Renal cortical epithelial cell (primary cell): ENCODE results near the gene TARBP1. TPM values are rescaled to one million over a fixed set of nuclear protein-coding genes. Genes with fewer than 3 reads are reported as not detected.

Experiments
- DNase-seq: peaks from one replicate; pipeline ENCODE4 v3.0.0-alpha.2; 2011; ENCODE audit warnings: low read depth
- total RNA-seq: library from RNA; depleted of rRNA; stranded (reverse); fragments of >200 nt; gene quantifications from 2 replicates; pipeline ENCODE4 v1.2.3, GENCODE V29; 2014

TARBP1 gene
- total RNA-seq, 1 donor from 2014 or later, result 20.6 TPM

DNA sequence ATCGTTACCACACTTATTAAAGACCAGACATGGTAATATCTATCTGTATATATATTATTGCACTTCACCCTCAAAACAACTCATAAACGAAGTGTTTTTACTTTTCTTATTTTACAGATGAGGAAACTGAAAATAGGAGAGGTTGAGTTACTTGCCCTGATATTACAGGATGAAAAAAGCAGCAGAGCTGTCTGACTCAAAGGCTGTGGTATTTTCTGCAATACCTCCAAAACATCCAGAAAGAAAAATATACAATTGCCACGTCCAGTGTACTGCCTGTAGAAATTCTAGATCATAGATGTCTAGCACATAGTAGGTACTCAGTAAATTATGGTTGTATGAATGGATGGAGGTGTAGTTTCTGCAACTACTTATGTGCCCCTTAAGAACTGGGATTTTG is 5.2 kb upstream of the TARBP1 start:
- no peak for DNase-seq

DNA sequence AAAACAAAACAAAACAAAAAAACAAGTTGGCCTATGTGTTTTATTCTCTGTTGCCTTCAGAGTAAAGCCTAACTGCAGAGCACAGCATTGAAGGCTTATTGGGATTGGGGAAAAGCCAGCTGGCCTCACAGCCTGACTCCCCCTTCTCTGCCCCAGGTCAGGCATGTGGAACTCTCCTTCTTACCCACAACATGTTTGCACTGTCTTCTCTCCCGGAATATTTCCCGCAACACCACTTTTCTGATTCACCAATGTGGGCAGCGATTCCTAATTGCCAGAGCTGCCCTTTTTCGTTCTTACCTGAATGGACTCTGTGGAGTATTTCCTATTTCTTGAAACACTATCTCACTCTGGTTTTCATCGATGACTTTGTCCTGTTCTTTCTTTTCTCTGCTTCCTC is 2.8 kb upstream of the TARBP1 start:
- peak; percentile 68 for DNase-seq

DNA sequence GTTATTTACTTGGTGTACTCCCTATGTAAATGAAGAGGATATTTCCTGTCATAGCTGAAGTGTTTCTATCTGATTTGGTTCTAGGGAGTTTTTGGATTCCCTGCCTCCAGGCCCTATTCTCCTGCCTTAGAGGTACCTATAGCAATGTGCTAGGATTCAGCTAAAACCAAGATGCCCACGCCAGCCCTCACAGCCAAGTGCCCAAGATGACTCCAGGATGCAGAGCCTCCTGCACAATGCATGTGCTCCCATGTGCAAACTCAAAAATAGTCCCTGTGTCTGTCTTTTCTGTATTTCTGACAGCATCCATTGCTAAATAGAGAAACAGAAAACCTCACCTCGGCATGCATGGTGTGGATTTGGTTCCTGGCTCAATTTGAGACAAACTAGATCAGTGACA is 887 bp upstream of the TARBP1 start:
- DNase-seq, result no peak

DNA sequence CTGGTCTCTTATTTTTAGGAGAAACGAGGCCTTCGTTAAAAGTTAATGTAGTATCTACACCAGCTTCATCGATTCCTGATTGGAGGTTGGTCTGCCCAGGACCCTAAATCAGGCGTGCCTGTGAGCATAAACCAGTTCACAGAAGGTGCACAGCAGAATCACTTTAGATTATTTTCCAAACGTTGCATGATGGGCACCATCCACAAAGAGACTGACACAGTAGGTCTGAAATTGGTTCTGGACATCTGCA is 256 bp upstream of the TARBP1 start:
- DNase-seq, result no peak

DNA sequence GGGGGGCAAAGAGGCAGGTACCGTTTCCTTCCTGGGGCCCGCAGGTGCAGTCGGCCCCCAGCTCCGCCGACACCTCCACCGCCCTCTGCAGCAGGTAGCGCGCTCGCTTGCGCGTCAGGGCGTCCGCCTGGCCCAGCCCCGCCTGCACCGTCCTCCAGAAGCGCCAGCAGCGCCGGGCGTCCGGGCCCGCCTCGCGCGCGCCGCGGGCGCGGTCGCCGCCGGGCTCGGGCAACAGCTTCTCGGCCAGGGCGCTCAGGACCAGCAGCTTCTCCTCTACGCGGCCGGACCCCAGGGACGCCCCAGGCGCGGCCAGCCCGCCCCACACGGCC is 863 bp downstream of the TARBP1 start:
- no peak for DNase-seq

DNA sequence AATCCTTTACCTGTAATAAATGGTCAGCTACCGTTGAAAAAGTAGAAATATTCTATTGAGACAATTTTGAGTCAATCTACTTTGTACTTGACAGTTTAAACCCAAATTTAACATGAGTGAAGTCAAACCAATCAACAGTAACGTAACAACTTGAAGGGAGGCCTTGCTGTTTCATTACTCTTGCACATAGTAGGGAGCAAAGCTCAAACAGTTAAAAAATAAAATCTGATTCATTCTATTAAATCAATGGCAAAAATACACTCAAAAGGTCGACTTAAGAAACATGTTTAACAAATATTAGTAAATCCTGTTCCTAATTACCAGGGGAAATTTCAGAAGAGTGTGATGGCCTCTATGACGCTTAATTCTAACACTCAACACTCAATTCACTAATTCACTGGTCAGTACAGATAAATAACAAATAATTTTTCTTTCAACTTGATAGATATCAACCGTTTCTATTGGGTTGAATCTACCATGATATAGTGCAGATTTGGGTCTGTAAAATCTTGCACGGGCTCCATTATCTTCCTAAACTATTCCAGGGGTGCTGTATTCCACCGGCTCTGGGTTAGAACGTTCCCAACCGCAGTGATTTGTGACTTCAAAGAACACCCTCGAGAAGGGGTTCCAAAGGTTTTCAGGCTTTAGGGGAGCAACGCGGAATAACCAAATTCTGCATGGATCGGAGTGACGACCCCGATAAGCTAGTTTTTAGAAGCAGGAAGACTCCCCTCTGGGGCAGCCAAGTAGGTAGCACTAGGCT is 1.4 kb downstream of the TARBP1 start:
- DNase-seq, result no peak

DNA sequence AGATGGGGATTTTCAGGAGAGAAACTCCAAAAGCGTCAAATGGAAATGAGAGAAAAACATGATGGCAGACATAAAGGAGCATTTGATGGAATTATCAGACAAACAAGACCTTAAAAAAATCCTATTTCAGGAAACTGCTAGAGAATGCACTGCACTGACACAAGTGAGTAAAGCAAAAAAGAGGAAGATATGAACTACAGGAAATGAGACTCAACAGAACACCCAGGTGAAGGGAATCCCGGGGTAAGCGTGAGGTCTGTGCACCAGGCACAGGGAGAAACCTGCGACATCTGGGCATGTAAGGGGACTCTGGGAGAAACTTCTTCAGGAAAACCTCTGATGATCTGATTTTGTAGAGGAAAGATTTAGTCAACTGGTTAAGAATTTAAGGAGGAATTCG is 2.8 kb downstream of the TARBP1 start:
- no peak for DNase-seq

DNA sequence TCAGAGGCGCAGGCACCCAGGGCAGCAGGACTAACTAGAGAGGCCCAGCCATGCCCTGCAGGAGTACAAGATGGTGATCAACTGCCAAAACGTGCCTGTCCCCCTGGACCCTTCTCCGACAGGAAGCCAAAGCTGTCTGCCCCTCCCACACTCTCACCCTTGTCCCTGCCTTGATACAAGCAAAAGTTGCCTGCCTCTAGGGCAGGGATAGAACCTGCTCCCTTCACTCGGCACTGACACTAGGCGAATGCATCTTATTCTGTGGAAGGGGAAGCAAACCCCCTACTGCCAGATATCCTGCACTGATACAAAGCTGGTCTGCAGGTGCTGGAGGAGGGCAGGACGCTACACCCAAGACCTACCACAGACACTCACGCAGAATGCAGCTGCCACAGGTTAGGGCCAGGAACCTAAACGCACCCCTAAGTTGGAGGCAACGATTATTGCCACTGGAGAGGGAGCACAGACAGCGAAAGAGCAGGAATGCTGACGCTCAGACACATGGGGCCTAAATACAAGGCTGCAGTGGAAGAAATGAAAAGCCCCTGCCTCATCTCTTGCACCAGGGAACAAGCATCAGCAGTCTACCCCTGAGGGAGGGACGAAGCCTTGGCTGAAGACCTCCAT is 3.7 kb downstream of the TARBP1 start:
- no peak for DNase-seq

DNA sequence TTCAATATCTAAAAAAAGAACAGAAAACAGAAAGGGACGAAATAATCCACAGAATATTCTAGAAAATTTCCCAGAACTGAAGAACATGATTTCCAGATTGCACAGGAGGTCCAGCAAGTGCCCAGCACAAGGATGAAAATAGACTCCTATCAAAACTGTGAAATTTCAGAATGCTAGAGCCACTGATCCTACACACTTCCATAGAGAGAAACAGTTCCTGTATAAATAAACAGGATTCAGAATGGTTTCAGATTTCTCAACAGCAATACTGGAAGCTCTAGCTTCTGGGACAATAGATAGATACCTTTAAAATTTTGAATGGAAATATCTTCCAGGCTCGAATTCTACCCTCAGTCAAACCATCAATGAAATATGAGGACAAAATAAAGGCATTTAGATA is 4.6 kb downstream of the TARBP1 start:
- no peak for DNase-seq

DNA sequence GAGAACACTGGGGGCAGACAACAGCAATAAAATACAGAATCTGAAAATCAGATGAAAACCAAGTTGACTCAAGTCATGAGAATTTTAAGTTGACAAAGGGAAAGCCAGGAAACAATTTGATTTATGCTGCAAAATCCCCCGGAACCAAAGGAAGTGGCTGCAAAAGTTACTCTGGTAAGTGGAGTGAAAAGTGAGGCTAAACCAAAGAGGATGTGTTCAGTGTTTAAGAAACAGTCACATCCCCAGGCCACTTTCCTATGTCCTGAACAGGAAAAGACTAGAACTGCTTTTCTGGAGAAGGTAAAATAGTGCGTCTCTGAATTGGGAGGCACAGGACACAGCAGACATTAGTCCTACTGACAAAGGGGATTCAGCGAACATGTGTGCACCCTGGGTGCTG is 5.9 kb downstream of the TARBP1 start:
- DNase-seq, result peak; percentile 11

DNA sequence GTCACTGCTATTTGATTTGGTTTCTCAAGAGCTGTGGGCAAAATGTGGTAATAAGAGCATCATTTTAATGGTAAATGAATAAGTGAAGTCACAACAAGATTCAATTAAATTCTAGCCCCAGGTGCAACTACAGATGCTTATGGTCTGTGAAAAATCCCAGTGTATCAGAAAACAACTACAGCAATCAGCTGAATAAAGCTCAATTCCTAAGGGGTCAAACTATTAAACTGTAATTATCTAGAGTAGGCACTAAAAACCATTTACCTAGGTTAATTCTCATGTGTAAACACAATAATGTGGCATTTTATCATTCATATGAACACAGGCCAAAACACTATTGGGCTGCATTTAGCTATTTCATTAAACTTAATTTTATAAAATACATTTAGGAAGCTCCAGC is 9.6 kb downstream of the TARBP1 start:
- DNase-seq, result no peak

DNA sequence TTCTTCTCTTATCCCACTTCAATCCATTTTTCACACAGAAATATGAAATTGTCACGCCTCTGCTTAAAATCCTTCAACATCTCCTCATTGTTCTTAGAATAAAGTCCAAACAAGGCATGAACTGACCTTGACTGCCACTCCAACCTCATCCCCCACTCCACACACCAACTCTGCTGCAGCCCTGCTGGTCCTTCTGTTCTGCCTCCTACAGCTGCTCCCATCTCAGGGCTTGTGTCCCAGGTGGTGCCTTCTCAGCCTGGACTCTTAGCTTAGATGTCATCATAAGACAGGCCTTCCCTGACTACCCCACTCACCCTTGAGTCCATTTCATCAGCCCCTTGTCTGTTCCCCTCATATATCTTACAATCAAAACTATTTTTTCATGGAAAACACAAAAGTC is 10.4 kb downstream of the TARBP1 start:
- no peak for DNase-seq

DNA sequence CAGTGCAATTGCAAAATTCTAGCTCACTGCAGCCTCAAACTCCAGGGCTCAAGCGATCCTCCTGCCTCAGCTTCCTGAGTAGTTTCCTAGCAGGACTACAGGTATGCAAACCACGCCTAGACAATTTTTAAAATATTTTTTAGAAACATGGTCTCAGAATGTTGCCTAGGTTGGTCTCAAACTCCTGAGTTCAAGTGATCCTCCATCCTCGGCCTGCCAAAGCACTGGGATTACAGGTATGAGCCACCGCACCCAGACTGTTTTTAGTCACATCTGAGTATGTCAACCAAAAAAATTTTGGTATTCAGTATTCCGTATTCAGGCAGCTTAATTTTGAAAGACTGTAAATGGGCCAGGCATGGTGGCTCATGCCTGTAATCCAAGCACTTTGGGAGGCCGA is 11.2 kb downstream of the TARBP1 start:
- DNase-seq, result no peak

DNA sequence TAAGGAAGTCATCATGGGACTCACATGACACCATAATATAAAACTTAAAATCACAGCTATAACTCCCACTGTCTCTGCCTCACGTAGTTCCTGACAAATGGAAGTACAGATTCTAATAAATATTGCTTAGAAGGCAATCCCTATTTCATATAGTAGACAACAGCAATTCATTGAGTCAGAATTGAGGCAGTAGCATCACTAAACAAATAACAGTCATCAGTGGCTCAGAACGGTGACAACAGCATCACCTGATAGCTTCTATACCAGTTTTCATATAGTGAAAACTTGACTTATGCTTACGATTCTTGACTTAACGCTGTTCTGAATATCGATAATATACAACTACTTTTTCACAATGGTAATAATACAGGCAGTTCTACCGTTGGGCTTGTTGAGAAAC is 12.0 kb downstream of the TARBP1 start:
- DNase-seq, result no peak

DNA sequence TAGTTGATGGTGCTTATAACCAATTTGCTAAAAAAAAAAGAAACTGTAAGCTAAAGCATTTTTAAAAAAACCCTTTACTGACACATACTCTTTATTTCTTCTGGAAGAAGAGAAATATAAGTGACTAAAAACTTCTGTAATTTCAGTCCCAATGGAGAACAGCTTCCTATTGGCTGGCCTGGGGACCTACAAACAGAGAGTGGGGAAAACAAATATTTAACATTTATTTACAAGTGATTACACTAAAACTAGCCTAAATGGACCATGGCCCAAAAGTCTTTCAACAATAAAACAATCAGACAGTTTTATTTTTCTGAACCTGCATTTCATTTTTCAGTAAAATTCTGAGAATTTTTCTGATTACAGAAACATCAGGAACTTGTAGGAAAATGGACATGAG is 15.2 kb downstream of the TARBP1 start:
- DNase-seq, result no peak

DNA sequence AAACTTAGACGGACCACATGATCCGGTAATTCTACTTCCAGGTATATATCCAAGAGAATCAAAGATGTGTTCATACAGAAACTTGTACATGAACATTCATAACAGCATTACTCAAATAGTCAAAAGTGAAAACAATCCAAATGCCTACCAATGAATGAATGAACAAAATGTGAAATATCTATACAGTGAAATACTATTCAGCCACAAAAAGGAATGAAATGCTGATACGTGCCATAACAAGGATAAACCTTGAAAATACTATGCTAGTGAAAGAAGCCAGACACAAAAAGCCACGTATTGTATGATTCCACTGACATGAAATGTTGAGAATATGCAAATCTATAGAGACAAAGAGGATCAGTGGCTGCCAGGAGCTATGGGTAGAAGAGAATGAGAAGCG is 18.3 kb downstream of the TARBP1 start:
- no peak for DNase-seq

DNA sequence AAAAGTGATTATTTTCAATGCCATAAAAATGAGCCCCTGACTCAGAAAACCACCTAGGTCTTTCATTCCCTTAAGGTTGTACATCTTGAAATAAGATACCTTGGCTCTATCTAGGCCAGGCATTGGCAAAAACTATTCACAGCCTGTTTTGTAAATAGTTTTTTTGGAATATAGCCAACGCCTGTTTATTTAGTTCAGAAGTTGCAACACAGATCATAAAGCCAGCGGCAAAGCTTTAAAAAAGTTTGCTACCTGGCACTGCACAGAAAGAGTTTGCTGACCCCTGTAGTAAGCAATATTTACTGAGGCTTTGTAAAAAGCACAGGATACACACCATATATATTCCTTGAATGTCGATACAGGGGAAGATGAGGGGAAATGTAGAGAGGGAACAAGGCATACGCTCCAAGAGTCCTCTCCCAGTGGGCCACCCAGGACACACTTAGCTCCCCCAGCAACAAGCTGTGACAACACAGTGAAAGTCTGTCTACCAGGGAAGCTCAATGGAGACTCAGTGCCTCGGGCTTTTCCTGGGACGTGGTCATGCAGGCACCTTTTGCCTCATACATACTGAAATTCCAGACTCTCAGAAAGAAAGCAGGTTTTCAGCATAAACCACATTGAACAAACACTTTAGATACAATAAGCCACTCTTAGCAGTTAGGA is 20.5 kb downstream of the TARBP1 start:
- DNase-seq, result peak; percentile 42

DNA sequence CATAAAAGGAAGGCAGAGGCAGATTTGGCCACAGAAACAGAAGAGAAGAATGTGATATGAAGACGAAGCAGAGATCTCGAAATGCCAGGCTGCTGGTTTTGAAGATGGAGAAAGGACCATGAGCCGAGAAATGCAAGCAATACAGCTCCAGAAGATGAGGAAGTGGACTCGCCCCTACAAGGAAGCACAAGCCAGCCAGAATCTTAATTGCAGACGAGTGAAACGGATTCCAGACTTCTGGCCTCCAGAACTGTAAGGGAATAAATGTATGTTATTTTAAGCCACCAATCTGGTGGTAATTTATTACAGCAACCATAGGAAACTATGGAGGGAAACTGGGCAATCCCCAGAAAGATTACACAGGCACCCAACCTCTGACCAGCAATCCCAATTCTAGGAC is 24.1 kb downstream of the TARBP1 start:
- no peak for DNase-seq

DNA sequence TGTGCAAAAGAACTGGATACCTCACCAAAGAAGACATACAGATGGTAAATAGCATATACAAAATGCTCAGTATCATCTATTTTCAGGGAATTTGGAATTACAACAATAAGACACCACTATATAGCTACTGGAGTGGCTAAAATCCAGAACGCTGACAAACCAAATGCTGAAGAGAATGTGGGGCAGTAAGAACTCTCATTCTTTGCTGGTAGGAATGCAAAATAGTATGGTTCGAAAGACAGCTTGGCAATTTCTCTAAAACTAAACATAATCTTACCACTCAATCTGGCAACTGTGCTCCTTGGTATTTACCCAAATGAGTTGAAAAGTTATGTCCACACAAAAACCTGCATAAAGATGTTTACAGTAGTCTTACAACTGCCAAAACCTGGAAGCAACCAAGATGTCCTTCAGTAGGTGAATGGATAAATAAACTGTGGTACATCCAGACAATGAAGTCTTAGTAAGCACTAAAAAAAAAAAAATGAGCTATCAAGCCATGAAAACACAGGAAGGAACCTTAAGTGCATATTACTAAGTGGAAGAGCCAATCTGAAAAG is 26.5 kb downstream of the TARBP1 start:
- DNase-seq, result no peak

DNA sequence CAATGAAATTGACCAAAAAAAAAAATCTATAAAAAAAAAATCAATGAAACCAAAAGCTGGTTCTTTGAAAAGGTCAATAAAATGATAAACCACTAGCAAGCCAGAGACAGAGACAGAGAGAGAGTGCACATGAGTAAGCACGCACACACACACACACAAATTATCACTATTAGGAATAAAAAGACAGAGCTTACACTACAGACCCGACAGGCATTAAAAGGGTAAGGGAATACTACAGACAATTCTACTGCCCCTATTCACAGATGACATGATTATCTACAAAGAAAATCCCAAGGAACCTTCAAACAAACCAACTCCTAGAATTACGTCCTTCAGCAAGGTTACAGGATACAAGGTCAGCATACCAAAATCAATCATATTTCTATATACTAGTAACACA is 38.6 kb downstream of the TARBP1 start:
- no peak for DNase-seq

DNA sequence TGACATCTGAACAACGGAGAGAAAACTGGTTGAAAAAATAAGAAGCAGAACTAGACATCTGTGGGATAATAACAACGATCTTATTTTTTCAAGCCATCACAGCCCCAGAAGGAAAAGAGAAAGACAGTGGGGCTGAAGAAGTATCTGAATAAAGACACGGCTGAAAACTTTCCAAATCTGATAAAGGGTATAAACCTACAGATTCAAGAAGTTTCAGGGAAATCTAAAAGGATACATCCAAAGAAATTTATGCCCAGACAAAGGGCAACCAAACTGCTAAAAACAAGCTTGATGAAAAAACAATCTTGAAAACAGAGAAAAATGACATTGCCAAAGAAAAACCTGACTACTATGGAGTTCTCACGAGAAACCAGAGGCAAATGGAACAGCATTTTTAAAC is 40.4 kb downstream of the TARBP1 start:
- DNase-seq, result no peak

DNA sequence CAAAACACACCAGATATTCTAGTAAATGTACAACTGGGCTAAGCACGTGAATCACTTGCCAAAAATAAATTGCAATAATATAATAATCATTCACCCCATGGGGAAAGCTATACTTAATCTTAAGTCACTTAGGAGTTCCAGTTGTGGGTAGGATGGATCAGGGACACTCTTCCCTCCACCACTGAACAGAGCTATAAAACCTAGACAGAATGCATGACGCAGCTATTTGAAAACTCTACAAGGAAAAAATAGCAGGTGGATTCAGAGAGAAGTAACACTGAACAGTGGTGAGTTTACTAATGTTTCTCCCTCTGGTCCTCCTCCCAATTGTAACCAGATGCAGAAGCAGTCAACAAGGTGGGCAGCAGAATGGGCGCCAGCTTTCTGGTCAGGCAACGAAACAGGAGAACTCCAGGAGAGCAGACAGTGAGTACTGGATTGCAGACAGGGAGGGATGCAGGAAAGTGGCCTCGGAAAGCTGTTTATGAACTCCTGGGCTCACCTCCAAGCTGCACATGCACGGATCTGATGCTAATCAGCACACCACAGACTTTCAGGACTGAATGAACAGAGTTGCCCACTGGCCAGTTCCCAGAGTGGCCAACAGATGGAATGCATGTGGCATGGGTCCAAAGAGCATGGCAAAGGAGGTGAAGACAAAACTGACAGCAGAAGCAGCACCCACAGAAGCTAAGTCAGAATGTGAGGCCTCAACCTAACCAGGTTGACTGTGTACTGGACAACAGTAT is 41.4 kb downstream of the TARBP1 start:
- peak; percentile 53 for DNase-seq

DNA sequence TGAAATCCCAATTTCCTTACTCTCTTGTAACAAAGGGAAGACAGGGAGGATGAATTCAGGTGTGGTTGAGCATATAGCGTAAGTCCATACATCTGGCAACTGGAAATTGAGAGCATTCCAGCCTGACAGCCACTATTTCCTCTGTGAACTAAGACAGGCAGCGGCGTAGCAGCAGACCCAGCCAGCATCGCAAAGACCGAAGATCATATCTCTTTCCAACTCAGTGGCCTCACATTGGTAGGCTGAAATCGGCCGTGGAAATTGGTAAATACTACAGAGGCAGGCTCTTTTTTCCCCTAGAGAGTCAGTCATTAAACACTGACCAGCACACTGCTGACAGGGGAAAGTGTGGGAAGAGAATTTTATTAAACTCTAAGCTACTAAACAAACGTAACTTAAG is 43.4 kb downstream of the TARBP1 start:
- DNase-seq, result no peak
